Activated gamma-delta T cell (primary cell): ENCODE results near the gene ITPR3.

Experiments used
- DNase-seq: peaks from one replicate; lab custom pipeline; 2025; lab: John Stamatoyannopoulos, UW

Gene ITPR3

DNA sequence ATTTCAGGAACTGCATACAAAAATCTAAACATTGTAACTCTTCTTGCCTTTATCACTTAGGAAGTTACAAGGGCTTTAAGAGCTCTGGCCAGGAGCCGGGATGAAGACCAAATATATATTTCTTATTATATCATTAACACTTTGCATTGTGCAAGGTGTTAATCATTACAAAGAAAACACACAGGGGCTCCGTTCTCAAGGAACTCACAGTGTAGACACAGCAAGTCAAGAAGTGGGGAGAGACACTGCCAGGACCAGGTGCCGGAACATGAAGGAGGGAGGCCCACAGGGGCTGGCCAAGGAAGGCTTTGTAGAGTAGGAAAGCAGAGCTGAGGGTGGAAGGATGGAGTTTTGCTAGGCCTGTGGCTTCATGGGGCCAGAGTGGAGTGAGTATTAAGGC, 17.4 kb downstream of the ITPR3 start:
- DNase-seq: no peak

DNA sequence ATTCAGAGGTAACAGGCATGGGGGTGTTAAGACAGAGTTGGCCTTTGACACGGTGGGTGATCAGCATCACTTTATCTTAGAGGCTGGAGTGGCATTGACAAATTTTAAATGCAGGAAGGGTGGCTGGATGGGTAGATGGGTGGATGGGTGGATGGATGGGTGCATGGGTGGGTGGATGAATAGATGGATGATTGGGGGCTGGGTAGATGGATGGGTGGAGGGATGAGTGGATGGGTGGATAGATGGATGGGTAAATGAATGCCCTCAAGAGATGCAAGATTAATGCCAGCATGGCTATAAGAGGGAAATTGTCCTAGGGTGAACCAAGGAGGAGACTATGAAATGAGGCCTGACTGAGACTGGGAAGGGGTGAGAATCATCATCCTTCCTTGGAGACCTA, 18.4 kb downstream of the ITPR3 start:
- DNase-seq: no peak

GRCh38 chr6:33640361-33640760, 19.2 kb downstream of the ITPR3 start:
- DNase-seq: no peak

DNA sequence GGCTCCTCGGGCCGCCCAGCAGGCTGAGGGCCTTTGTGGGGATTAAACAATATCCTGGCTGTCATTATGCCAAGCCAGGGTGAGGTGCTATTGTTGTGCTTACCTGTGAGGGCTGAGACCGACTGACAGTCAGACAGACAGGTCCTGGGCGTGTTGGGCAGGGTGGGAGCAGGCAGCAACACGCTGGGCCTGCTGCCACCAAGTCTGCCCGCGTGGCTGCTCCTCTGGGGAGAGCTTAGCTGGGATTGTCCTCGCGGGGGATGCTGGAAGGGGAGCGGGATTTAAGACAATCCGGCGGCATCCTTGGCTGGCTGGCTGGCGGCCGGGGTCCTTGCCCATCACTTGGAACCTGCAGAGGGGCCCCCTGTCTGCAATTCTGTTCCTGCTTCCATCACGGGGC, 20.0 kb downstream of the ITPR3 start:
- DNase-seq: no peak

GRCh38 chr6:33641602-33642001, 20.5 kb downstream of the ITPR3 start:
- no peak for DNase-seq

- no peak for DNase-seq
These were observed 21.8 kb downstream of the ITPR3 start for GRCh38 chr6:33642897-33643296.

GRCh38 chr6:33651403-33651802, 30.3 kb downstream of the ITPR3 start:
- no peak for DNase-seq

DNA sequence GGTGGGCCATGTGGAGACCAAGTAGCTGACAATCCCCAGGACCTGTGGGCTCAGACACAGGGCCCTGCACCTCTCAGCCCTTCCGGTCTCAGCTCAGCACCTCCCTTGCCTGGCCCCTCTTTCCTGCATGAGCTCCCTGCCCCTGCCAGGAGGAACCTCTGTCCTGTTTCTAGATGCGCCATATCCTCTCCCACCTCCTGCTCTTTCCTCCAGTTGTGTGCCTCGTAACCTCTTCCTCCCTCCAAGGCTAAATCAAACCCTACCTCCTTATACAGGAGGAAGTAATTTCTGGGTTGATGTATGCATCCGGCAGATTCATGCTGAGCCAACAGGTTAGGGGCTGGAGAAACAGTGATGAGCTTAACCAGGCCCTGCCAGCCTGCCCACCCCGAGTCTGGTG, 30.9 kb downstream of the ITPR3 start:
- no peak for DNase-seq

GRCh38 chr6:33654831-33655554, 33.9 kb downstream of the ITPR3 start:
- DNase-seq: no peak

DNA sequence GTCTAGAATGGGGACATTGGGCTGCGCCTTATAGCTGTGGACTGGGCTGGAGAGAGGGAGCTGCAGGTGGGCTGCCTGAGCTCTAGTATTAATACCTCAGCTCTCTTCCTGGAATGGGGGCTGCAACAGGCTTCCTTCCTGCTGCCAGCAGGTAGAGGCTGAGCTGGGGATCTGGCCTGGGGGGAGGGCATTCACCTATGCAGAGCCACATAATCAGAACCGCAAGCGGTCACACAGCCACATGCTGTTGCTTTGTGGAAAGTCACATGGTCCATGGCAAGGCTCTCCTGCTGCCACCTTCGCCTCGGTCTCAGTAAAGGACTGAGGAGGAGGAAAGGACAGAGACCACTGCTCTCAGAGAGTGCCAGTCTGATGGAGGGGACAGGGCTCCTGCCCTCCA, 35.7 kb downstream of the ITPR3 start:
- DNase-seq: no peak

GRCh38 chr6:33658982-33659689, 38.0 kb downstream of the ITPR3 start:
- DNase-seq: no peak

GRCh38 chr6:33659986-33660385, 38.9 kb downstream of the ITPR3 start:
- DNase-seq: no peak

DNA sequence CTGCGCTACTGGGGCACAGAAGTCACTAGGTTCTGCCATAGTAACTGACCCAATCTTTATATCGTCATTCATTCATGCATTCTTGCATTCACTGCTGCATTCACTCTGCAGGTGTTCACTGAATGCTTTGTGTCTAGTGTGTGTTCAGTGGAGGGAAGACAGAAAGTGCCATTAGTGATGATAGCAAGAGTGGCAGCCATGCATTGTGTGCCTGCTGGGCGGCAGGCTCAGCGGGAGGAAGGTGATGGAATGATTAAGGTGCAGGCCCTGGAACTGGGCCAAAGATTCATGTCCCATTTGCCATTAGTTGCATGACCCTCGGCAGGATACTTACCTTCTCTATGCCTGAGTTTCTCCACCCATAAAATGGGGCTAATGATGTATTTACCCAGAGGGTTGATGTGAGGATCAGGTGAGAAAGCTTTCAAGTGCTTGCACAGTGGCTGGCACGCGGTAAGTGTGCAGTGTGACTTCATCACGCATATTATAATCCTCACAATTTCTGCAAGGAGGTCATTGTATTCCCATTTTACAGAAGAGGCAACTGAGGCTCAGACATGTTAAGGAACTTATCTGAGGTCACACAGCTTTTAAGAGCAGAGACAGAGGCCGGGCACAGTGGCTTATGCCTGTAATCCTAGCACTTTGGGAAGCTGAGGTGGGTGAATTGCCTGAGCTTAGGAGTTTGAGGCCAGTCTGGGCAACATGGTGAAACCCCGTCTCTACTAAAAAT, 40.1 kb downstream of the ITPR3 start:
- DNase-seq: no peak

- no peak for DNase-seq
These were observed 41.2 kb downstream of the ITPR3 start for GRCh38 chr6:33662318-33662717.

- no peak for DNase-seq
These were observed 41.9 kb downstream of the ITPR3 start for GRCh38 chr6:33663028-33663427.

GRCh38 chr6:33663727-33664449, 42.8 kb downstream of the ITPR3 start:
- no peak for DNase-seq

DNA sequence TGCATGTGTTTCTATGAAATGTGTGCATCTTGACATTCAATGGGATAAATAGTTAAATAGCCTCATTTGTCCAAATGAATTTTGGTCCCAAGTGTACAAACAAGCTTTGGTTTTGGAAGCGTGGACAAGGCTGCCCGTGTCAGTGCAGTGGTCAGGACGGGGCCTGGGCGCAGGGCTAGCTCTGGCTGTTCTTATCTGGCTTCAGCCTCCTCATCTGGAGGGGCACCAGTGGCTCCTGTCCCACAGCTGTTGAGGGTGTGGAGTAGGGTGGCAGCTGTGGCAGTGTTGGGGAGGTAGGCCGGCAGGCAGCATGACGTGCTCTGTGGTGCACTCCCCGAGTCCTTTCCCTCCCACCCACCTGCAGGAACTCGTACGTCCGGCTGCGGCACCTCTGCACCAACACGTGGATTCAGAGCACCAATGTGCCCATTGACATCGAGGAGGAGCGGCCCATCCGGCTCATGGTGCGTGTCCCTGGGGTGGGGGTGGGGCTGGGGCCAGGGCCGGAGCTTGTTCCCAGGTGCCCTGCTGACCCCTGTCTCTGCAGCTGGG, 43.5 kb downstream of the ITPR3 start:
- no peak for DNase-seq

- no peak for DNase-seq
These were observed 44.8 kb downstream of the ITPR3 start for GRCh38 chr6:33665957-33666356.

- DNase-seq: no peak
These were observed 46.0 kb downstream of the ITPR3 start for GRCh38 chr6:33667072-33667471.

GRCh38 chr6:33667776-33668175, 46.7 kb downstream of the ITPR3 start:
- no peak for DNase-seq

- DNase-seq: no peak
These were observed 47.2 kb downstream of the ITPR3 start for GRCh38 chr6:33668328-33668727.

GRCh38 chr6:33668914-33669313, 47.8 kb downstream of the ITPR3 start:
- no peak for DNase-seq
